GM21423 (cell line): ENCODE data around the gene MSRB3.
"Not testable (repeated sequence)": the region's sequence is repeated elsewhere in the genome, so short reads cannot be mapped to it uniquely, and the experiment has no call there.

Experiments
- ATAC-seq: cut with Tn5 transposase; IDR thresholded peaks from one replicate; pipeline ENCODE4 v1.9.1; 2021; ENCODE audit warnings: mild to moderate bottlenecking, moderate library complexity; ENCODE audit not compliant: unreplicated experiment

Gene MSRB3

DNA sequence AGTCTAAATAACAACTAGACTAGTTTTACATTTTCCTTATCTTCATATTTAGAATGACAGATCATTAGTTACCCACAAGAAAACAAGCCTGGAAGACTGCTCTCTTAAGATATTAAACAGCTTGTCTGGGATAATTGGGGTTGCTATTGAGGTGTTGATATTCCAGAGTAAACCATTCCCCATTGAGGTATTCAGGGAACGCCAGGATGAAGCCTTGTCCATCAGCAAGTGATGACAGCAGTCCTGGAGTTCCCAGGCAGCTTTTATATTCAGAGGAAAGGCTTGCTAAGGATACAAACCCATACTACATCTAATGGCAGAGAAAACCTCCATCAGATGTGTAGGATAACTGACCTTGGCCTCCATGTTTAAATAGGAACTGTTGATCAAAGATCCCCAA, 168.4 kb downstream of the MSRB3 start:
- ATAC-seq: no peak

DNA sequence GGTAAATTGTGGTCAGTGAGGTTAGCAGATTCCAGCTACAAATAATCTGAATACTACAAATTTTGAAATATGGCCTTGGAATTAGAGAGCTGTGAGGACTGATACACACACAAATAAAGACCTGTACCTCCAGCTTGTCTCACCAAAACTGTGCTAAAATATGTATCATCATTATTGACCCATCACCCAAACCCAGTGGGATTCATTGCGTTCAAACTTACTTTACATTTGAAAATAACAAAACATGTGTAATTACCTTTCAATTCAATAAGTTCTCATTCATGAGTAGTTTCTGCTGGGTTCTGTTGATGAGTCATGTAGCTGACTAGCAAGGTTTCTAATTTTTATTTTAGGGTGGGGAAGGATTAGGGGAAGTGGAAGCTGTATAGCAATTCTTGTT, 170.9 kb downstream of the MSRB3 start:
- ATAC-seq: no peak

DNA sequence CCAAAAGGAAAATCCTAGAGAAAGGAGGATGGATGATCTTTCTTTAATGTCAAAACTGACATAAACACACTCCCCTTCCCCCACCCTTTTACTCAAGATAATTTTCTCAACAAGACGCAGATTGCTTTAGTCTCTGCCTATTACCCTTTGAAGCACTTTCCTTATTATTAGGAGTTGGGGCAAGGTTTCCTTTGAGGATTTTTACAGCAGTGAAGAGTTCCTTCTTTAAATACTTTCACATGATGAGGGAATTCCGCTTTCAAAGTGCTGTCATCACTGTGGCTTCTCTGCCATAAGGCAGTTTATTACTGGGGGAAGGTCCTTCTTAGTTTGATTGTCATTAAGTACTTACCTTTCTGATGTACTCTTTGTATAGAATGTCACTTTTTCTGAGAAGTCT, 172.1 kb downstream of the MSRB3 start:
- ATAC-seq: no peak

DNA sequence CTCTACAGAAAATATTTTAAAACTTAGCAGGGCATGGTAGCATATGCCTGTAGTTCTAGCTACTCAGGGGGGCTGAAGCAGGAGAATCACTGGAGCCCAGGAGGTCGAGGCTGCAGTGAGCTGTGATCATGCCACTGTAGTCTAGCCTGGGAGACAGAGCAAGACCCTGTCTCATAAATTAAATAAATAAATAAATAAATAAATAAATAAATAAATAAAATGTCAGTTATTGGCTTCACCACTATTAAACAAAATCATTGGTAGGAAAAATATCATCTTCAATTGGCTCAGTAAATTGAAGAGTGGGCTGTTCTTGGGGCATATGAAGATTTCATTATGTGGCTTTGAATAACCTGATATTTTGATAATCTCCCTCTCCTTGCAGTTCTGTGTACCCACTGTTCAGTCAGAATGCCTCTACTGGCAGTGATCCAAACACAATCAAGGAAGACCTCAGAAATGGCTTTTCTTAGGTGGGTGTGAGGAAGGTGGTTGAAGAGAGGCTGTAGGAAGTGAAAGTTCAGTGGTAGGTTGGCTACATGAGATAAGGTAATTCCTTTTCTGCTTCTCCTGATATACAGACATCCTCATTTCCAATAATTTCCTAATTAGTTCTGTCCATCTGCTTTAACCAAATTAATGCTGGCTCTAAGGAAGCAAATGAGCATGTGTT, 175.8 kb downstream of the MSRB3 start:
- ATAC-seq: no peak

DNA sequence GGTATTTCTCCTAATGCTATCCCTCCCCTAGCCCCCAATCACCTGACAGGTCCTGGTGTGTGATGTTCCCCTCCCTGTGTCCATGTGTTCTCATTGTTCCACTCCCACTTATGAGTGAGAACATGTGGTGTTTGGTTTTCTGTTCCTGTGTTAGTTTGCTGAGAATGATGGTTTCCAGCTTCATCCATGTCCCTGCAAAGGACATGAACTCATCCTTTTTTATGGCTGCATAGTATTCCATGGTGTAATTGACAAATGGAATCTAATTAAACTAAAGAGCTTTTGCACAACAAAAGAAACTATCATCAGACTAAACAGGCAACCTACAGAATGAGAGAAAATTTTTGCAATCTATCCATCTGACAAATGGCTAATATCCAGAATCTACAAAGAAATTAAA, 178.9 kb downstream of the MSRB3 start:
- ATAC-seq: not testable (repeated sequence)

DNA sequence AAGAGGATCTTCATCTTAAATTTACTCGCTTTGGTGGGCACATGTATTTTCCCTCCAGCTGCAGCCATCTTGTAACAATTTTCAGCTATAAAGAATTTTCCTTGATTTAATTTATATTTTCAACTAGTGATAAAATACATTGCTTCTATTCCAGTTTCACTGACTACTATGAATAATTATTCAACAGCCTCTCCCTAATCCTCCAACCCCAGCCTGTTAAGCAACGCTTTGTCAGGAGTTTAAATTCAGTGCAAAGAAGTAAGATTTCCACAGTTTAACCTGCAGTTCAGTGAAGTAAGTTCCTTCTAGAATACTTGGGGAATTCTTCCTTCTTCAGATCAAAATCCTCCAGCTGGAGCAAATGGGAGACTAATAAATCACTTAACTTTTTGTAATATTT, 180.2 kb downstream of the MSRB3 start:
- no peak for ATAC-seq

DNA sequence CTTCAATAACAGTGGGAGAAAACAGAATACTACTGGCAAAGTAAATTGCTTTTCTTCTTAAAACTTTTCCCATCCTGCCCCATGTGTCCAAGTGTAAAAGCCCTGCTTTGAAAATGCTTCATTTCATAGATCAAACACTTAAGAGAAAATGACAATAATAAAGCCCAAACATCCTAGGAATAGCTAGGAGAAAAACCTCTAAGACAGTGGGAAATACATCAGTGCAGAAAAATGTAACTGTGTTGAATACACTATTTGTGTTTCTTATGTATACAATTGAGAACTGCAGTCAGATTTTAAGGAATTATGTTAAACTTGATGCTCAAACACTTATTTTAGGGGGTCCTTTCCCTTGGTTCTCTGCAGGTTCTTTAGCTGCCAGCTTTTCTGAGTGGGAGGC, 181.1 kb downstream of the MSRB3 start:
- no peak for ATAC-seq

DNA sequence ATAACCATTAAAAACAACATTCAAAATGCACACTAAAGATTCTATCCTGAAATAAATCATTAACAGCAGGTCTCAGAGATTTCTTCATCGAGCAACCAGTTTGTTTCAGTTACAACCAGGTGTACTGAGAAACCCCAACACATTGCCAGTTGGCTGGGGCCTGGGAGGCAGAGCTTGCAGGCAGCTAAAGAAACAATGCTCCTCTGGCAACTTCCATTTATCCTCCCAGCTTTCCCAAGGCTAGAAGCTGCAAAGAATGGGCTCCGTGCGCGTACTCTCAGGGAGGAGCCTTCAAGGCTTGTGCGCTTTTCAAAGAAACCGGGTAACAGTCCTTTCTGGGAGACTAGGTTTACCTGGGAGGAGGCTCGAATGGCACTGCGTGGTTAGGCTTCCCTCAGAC, 181.6 kb downstream of the MSRB3 start:
- ATAC-seq: no peak

DNA sequence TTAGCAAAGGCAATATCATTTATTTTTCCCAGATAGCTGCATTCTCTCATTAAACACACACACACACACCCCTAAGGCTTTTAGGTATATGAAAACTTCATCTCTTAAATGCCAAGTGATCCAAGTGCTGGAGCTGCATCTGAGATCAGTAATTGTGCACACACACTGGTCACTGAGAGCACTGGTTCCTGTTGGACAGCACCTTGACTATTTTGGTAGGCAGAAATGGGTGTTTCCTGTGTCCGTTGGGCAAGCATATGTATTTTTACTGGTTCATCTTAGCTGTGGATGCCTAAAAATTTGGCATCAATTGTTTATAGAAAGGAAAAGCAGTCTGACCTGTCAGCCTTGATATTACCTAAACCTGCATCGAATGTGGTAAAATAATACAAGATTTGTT, 182.5 kb downstream of the MSRB3 start:
- no peak for ATAC-seq

DNA sequence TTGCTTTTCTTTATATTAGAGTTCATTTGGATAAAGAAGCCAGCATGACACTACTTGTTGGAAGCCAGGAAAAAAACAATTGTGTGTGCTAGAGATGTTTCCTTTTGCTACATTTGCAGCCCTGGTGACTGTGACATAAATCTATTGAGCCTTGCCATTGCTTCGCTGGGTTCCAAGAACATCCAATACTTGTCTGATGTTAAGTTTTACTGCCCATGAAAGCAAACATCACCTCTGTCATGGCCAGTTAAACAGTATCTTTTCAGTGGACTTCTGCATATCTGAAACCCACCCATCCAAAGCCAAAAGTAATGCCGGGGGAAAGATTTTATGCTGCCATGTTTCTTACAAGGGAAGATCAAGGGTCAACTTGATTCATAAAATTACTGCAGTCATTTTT, 184.0 kb downstream of the MSRB3 start:
- no peak for ATAC-seq

DNA sequence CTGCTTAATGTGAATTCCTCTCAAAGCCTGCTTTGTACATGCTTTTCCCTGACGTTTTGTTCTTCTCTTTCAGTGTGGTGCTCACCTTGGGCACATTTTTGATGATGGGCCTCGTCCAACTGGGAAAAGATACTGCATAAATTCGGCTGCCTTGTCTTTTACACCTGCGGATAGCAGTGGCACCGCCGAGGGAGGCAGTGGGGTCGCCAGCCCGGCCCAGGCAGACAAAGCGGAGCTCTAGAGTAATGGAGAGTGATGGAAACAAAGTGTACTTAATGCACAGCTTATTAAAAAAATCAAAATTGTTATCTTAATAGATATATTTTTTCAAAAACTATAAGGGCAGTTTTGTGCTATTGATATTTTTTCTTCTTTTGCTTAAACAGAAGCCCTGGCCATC, 184.6 kb downstream of the MSRB3 start:
- no peak for ATAC-seq

DNA sequence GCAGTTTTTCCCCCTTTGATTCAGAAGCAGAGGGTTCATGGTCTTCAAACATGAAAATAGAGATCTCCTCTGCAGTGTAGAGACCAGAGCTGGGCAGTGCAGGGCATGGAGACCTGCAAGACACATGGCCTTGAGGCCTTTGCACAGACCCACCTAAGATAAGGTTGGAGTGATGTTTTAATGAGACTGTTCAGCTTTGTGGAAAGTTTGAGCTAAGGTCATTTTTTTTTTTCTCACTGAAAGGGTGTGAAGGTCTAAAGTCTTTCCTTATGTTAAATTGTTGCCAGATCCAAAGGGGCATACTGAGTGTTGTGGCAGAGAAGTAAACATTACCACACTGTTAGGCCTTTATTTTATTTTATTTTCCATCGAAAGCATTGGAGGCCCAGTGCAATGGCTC, 185.1 kb downstream of the MSRB3 start:
- ATAC-seq: no peak

DNA sequence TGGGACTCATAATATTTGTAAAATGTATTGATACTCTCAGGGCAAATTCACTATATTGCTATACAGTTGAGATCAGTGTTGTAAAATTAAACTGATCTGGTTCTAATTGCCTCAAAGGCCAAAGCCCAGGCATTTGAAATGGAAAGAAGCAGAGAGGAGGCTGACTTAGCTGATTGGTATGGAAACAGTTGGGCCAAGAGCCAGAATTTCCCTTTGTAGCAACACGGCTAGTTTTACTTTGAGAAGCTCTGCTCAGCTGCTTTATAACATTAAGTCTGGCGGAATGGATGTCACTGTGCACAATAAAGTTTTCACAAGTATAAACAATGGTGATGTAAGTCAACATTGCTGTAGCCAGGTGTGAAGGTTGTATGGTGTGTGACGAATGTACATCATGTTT, 186.4 kb downstream of the MSRB3 start:
- ATAC-seq: no peak

DNA sequence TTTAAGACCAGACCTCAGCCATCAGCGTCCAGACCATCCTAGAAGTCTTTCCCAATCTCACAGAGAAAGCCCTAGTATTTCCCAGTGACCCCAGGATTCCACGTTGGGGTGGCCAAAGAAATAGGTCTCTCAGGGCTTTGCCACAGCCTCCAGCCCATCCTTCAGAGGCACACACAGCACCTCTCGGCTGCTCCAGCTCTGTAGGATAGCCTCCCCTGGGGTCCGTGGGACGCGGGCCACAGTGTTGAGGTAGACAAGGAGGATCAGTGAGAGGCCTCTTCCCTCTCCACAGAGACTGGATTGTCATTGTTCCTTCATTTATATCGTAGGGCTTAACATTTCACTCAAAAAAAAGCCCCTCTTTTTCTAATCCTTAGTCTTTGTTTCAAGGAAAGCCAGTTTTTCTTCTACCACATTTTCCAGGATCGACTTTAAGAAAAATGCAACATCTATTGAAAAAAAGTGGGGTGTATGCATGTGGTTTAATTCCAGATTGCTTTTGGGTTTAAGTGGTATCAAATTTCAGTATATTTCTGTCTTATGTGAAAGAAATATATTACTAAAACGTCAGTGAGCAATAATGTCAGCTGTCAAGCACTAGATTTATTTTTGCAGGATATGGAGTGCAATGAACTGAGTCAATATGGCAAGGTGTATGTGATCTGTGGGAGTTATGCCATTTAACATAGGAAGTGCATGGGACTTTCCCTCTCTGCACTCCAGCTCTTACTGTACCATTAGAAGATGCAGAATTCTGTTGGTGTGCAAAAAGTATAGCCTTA, 187.5 kb downstream of the MSRB3 start:
- ATAC-seq: no peak

DNA sequence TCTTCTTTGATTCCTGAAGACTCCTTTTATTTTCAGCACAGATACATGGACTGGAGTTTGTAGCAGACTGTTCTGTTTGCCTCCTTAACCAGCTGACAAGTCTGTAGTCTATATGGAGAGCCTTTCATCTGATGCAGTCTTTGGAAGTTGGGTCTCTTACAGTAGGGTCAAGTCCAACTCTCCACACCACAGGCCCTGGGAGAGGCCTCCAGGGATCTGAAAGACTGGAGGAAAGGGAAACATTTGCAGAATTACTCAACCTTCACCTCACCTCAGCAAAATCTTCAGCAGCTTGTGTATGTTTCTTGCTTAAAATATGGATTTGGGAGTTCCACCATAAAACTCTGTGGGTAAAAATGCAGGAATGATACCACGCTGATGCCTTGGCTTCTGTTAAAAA, 188.4 kb downstream of the MSRB3 start:
- no peak for ATAC-seq

DNA sequence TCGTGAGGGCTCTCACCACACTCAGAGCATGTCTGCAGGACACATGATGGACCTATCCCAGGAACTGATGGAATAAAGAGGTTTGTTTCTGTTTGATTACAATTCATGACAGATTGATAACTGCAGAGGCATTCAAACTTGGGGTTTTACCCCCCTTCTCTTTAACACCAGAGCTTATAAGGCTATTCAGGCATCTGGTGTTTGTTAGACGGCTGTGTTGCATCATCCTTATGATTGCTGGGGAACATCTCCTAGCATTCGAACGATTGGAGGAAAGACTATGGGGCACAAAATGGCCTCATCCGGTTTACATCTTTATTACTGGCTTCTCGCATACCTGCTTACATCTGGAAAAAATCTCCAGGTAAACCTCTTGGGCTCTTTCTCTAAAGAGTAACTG, 191.8 kb downstream of the MSRB3 start:
- no peak for ATAC-seq

DNA sequence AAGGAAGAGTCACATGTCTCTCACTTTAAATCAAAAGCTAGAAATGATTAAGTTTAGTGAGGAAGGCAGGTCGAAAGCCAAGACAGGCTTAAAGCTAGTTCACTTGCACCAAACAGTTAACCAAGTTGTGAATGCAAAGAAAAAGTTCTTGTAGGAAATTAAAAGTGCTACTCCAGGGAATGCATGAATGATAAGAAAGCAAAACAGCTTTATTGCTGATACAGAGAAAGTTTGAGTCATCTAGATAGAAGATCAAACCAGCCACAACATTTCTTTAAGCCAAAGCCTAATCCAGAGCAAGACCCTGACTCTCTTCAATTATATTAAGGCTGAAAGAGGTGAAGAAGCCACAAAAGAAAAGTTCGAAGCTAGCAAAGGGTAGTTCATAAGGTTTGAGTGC, 193.6 kb downstream of the MSRB3 start:
- no peak for ATAC-seq

DNA sequence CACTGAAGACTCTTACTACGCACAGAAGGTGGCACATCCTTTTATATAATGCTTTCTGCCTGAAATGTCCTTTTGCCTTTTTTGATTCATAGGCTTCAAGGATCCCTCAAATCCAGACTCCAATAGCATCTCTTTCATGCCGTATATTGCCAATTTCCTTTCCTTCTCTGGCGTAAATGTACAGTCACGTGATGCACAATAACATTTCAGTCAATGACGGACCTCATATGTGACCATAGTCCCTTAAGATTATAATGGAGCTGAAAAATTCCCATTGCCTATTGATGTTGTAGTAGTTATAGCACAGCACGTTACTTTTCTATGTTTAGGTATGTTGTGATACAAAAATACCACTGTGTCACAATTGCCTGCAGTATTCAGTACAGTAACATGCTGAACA, 196.3 kb downstream of the MSRB3 start:
- ATAC-seq: no peak

DNA sequence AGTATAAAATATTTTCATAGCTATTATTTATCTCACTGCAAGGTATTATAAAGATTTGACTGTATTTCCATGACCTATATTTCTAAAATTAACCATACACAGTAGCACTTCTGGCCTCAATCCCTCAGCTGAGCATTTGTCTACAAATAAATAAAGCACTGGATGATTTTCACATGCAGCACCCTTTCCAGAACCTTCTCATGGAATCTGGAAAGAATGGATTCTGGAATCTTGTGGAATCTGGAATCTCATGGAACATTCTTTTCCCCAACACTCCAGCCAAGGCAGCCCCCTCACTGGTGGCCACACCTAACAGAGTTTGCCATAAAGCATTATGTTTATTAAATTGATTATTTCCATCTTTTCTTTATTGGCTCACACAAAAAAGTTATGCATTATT, 199.2 kb downstream of the MSRB3 start:
- no peak for ATAC-seq

DNA sequence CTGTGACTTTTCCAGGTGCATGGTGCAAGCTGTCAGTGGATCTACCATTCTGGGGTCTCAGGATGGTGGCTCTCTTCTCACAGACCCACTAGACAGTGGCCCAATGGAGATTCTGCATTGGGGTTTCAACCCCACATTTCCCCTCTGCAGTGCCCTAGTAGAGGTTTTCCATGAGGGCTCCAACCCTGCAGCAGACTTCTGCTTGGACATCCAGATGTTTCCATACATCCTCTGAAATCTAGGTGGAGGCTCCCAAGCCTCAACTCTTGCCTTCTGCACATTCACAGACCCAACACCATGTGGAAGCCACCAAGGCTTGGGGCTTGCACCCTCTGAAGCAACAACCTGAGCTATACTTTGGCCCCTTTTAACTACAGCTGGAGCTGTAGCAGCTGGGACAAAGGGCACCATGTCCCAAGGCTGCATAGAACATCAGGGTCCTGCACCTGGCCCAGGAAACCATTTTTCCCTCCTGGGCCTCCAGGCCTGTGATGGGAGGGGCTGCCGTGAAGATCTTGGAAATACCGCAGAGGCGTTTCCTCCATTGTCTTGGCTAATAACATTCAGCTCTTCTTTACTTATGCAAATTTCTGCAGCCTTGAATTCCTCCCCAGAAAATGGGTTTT, 205.5 kb downstream of the MSRB3 start:
- not testable (repeated sequence) for ATAC-seq

DNA sequence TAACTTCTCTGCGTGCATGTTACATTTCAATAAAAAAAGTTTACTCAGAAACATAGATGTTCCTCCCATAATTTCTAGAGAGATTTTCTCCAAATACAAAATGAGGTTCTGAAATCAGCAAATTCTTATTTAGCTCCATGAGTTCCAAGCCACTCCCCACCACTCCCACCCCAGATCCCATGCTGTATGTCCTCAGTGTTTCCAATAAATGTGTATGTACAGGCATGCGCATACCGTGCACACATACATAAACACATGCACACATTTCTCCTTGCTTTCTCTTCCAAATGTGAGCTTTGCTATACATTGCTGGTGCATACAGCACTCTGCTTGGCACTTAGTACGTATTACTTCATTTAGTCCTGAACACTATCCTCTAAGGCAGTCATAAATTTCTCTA, 209.7 kb downstream of the MSRB3 start:
- ATAC-seq: no peak

DNA sequence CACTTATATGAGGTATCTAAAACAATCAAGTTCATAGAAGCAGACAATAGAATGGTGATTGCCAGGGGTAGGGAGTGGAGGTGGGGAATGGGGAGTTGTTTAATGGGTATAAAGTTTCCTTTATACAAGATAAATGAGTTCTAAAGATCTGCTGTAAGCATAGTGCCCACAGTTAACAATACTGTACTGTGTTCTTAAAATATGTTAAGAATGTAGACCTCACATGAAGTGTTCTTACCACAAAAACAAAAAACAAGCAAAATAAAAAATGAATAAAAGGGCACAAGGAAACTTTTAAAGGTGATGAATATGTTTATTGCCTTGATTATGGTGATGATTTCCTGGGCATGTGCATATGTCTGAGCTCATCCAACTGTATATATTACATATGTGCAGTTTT, 211.8 kb downstream of the MSRB3 start:
- ATAC-seq: no peak
